Activated CD4-positive, CD25-positive, alpha-beta regulatory T cell treated with anti-CD3 and anti-CD28 coated beads, Interleukin-2, amount 50 U/mL, for 16 hours (primary cell): Measurements from ENCODE around the gene SEMA3C.

Source experiments
- DNase-seq: peaks from one replicate; pipeline ENCODE4 v3.0.0-alpha.2; 2020; ENCODE audit warnings: low read depth, low spot score

Gene SEMA3C

GRCh38 chr7:80889525-80889924, 29.3 kb downstream of the SEMA3C start:
- no peak for DNase-seq

- no peak for DNase-seq
These were observed 33.1 kb downstream of the SEMA3C start for GRCh38 chr7:80885757-80886156.

GRCh38 chr7:80884511-80885195, 34.2 kb downstream of the SEMA3C start:
- DNase-seq = no peak

GRCh38 chr7:80883154-80884025, 35.5 kb downstream of the SEMA3C start:
- no peak for DNase-seq

- no peak for DNase-seq
These were observed 36.5 kb downstream of the SEMA3C start for GRCh38 chr7:80882213-80882801.

GRCh38 chr7:80881351-80881900, 37.4 kb downstream of the SEMA3C start:
- no peak for DNase-seq

GRCh38 chr7:80879849-80880248, 39.0 kb downstream of the SEMA3C start:
- DNase-seq = no peak

GRCh38 chr7:80876894-80877414, 41.9 kb downstream of the SEMA3C start:
- no peak for DNase-seq

- no peak for DNase-seq
These were observed 43.2 kb downstream of the SEMA3C start for GRCh38 chr7:80875537-80876120.

GRCh38 chr7:80873140-80873539, 45.7 kb downstream of the SEMA3C start:
- no peak for DNase-seq

GRCh38 chr7:80871228-80871627, 47.6 kb downstream of the SEMA3C start:
- no peak for DNase-seq

- no peak for DNase-seq
These were observed 48.0 kb downstream of the SEMA3C start for GRCh38 chr7:80870813-80871212.

- no peak for DNase-seq
These were observed 48.8 kb downstream of the SEMA3C start for GRCh38 chr7:80869821-80870751.

- no peak for DNase-seq
These were observed 49.6 kb downstream of the SEMA3C start for GRCh38 chr7:80869106-80869784.

GRCh38 chr7:80868566-80868965, 50.3 kb downstream of the SEMA3C start:
- DNase-seq = no peak

- DNase-seq = no peak
These were observed 58.3 kb downstream of the SEMA3C start for GRCh38 chr7:80860554-80860953.

- no peak for DNase-seq
These were observed 59.4 kb downstream of the SEMA3C start for GRCh38 chr7:80859272-80859970.

- DNase-seq = no peak
These were observed 60.5 kb downstream of the SEMA3C start for GRCh38 chr7:80858141-80858903.

GRCh38 chr7:80856769-80857168, 62.1 kb downstream of the SEMA3C start:
- no peak for DNase-seq
